GM10266 (cell line): Measurements from ENCODE around the gene LRCH3.

Experiments
- DNase-seq: peaks from one replicate; pipeline ENCODE4 v3.0.0; 2012; ENCODE audit errors: extremely low spot score
- CTCF ChIP-seq: IDR thresholded peaks from 2 replicates; pipeline ENCODE4 v1.5.1; 2012; ENCODE audit warnings: mild to moderate bottlenecking, low read depth; ENCODE audit not compliant: control insufficient read depth, insufficient read depth; ENCODE audit errors: missing control alignments

LRCH3 gene

GRCh38 chr3:197874064-197874463 lies 83.0 kb downstream of the LRCH3 start:
- DNase-seq, result no peak
- no peak for TF ChIP-seq CTCF

GRCh38 chr3:197874653-197875052 lies 83.6 kb downstream of the LRCH3 start:
- DNase-seq, result no peak
- TF ChIP-seq CTCF, result no peak

- DNase-seq, result no peak
- TF ChIP-seq CTCF, result no peak
These were observed 86.8 kb downstream of the LRCH3 start for GRCh38 chr3:197877902-197878301.

- peak; percentile 61 for DNase-seq
- TF ChIP-seq CTCF, result no peak
These were observed 87.4 kb downstream of the LRCH3 start for GRCh38 chr3:197878427-197878826.

- DNase-seq, result no peak
- TF ChIP-seq CTCF, result no peak
These were observed 89.6 kb downstream of the LRCH3 start for GRCh38 chr3:197880491-197881269.

- DNase-seq, result no peak
- no peak for TF ChIP-seq CTCF
These were observed 90.4 kb downstream of the LRCH3 start for GRCh38 chr3:197881270-197881969.

GRCh38 chr3:197881970-197882338 lies 90.9 kb downstream of the LRCH3 start:
- TF ChIP-seq CTCF, result no peak
- no peak for DNase-seq
